Kidney (tissue), 14 donors: ENCODE measurements around the gene PPT1. TPM values are rescaled to one million over a fixed set of nuclear protein-coding genes. Genes with fewer than 3 reads are reported as not detected.

Source experiments
- DNase-seq, 5 donors: peaks; one replicate each; pipeline ENCODE4 v3.0.0-alpha.2; 2013 to 2020
- FAIRE-seq: peaks from 2 replicates; lab custom pipeline; 2012; peaks lifted over from hg19 to GRCh38; lab: Jason Lieb, UNC
- H3K27ac ChIP-seq, 2 donors: one replicate each; pipeline ENCODE4 v1.7.0; 2013; ENCODE audit warnings: low read depth in 2 of 2, low read length in 2 of 2, inconsistent platforms in 1 of 2
- H3K27me3 ChIP-seq: one replicate; pipeline ENCODE4 v1.7.1; 2013; ENCODE audit warnings: low read length, inconsistent platforms; ENCODE audit not compliant: control insufficient read depth, insufficient read depth
- H3K36me3 ChIP-seq, 3 donors: one replicate each; pipeline versions ENCODE4 v1.7.0 to v1.7.1; 2013; ENCODE audit warnings: low read length in 3 of 3, control low read depth in 1 of 3, inconsistent platforms in 1 of 3; ENCODE audit not compliant: insufficient read depth in 3 of 3, control insufficient read depth in 2 of 3
- H3K4me1 ChIP-seq, 3 donors: one replicate each; pipeline versions ENCODE4 v1.7.0 to v1.7.1; 2013; ENCODE audit warnings: low read length in 3 of 3, inconsistent platforms in 1 of 3, low read depth in 1 of 3; ENCODE audit not compliant: control insufficient read depth in 2 of 3, insufficient read depth in 2 of 3
- H3K4me3 ChIP-seq, 3 donors: one replicate each; pipeline versions ENCODE4 v1.7.0 to v1.8.1; 2013; ENCODE audit warnings: low read length in 3 of 3, control low read depth in 1 of 3, inconsistent platforms in 1 of 3
- H3K9ac ChIP-seq, 3 donors: one replicate each; pipeline versions ENCODE4 v1.7.0 to v1.7.1; 2013; ENCODE audit warnings: low read length in 3 of 3, control low read depth in 1 of 3, inconsistent platforms in 1 of 3
- H3K9me3 ChIP-seq, 3 donors: one replicate each; pipeline versions ENCODE4 v1.7.0 to v1.7.1; 2013; ENCODE audit warnings: low read length in 3 of 3, control low read depth in 1 of 3, inconsistent platforms in 1 of 3; ENCODE audit not compliant: control insufficient read depth in 2 of 3, insufficient read depth in 1 of 3
- CTCF ChIP-seq: IDR thresholded peaks from 3 replicates; pipeline ENCODE4 v1.5.1; 2012; ENCODE audit warnings: mild to moderate bottlenecking, moderate library complexity, borderline replicate concordance; ENCODE audit not compliant: insufficient read depth; ENCODE audit errors: extremely low read depth
- intact Hi-C: fragments of 100-400 bp; cut with DNase I; formaldehyde crosslinking; loops from one replicate; pipeline ENCODE4 v1.11.1; 2022
- polyA plus RNA-seq: library from polyadenylated mRNA; stranded (reverse); fragments of 350-450 nt; fragmentation: Illumina TruSeq; extraction: RNeasy Lipid Tissue Mini Kit (QIAGEN cat#74804); gene quantifications from one replicate; pipeline ENCODE4 v1.2.3, GENCODE V29; 2014; ENCODE audit warnings: low read depth, low replicate concordance; ENCODE audit not compliant: insufficient read depth
- total RNA-seq: library from RNA; stranded (reverse); fragmentation: NEBNext Ultra II Directional; extraction: Animal tissue kit (Norgen Biotek cat#: 25700); gene quantifications from one replicate; pipeline ENCODE4 v1.2.1, GENCODE V29; 2021
- donor health status: control.
- donor health status: control.
- donor health status: control.
- donor health status: control.
- donor health status: control.
- donor health status: DM: yes; HTN: yes; CAD: no.
- donor health status: Normal renal cell carcinoma (clear cell type).

Gene PPT1
- total and polyA plus RNA-seq, 2 donors from 2014 or later, result 95.5 to 110 TPM

DNA sequence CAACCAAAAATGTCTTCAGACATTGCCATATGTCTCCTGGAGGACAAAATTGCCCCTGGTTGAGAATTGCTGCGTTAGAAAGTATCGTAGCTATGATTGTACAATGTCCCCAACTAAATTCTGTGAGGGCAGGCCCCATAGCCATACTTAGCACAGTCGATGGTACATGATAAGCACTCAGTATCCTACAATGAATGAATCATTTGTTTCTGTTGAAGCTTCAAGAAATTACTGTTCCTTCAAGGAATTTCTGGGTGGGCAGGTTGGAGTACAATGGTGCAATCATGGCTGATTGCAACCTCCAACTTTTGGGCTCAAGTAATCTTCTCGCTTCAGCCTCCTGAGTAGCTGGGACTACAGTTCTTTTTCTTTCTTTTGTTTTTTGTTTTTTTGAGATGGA is 51.9 kb downstream of the PPT1 start:
- Histone ChIP-seq H3K4me1 (peaks cover 0 to 16% (median 16%) of the 10 kb centered on the region in 3 donors), H3K27me3 (no peaks in the 10 kb centered on the region), H3K27ac (no peak overlapping the region), H3K9me3 (no peaks in the 10 kb centered on the region), H3K4me3 (no peak overlapping the region), H3K9ac (no peak overlapping the region), H3K36me3 (peaks cover 0 to 5% (median 0%) of the 10 kb centered on the region in 3 donors)
- DNase-seq, result no peak
- intact Hi-C loops, result no loop called here
- no peak for FAIRE-seq
- TF ChIP-seq CTCF, result no peak

DNA sequence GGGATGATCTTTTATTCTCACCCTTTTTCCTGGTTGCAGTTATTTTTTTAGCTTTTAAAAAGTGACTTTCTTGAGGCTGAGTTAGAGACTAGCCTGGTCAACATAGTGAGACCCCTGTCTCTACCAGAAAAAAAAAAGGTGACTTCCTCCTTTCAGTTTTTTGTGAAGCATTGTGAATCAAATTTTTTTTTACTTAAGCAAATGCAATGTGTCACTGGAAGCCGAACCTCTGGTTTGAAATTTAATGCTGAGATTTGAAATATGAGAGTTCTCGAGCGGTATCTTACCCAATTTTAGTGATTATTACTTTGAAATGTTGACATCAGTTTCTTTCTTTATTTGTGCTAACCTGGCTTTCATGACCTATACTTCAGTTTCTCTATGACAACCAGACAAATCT is 52.9 kb downstream of the PPT1 start:
- Histone ChIP-seq H3K36me3 (no peaks in the 10 kb centered on the region), H3K27me3 (no peaks in the 10 kb centered on the region), H3K27ac (no peak overlapping the region), H3K9me3 (no peaks in the 10 kb centered on the region), H3K4me1 (peaks cover 2 to 19% (median 19%) of the 10 kb centered on the region in 3 donors), H3K4me3 (no peak overlapping the region), H3K9ac (no peak overlapping the region)
- FAIRE-seq (no peak), DNase-seq (no peak)
- TF ChIP-seq CTCF, result no peak
- intact Hi-C loops, result no loop called here

DNA sequence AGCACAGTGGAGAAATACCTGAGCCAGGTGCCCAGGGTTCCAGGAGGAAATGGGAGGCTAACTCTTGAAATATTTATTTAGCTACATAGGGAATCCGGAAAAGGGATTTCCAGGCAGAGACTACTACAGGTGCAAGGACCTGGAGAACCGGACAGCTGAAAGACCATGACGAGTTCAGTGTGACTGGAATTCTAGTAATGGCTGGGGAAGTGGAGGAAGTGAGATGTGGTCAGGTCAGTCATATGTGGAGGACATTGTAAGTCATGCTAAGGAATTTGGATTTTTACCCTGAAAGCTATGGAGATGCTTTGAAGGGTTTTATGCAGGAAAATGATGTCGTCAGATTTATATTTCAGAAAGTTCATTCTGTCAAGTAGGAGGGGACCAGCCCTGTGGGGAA is 54.7 kb downstream of the PPT1 start:
- H3K27me3 ChIP-seq, result no peaks in the 10 kb centered on the region
- no peaks in the 10 kb centered on the region for H3K9me3 ChIP-seq
- no peaks in the 10 kb centered on the region for H3K36me3 ChIP-seq
- no peak overlapping the region for H3K27ac ChIP-seq
- peak overlapping the region in 1 of 3 donors; percentile 17 for H3K9ac ChIP-seq
- DNase-seq (no peak), FAIRE-seq (no peak)
- no peak for TF ChIP-seq CTCF
- intact Hi-C loops, result no loop called here
- peak overlapping the region; percentile 6 to 46 (median 15) for H3K4me3 ChIP-seq
- H3K4me1 ChIP-seq, result peaks cover 3 to 22% (median 19%) of the 10 kb centered on the region in 3 donors

DNA sequence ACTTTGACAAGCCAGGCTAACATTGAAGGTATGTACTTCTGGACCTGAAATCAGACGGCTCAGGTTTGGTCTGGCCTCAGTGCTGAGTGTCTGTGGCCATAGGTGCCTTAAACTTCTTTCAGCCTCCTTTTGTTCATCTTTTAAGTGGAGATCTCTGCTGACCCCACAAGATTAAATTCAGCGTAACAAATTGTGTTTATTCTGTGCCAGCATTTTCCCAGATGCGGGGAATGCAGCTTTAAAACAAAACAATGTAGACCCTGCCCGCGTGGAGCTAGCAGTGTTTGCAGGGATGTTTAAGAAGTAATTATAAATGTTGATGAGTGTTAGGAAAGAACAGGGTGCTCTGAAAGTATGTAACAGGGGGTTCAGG is 55.6 kb downstream of the PPT1 start:
- FAIRE-seq, result no peak
- H3K36me3 ChIP-seq, result no peaks in the 10 kb centered on the region
- peaks cover 3 to 22% (median 16%) of the 10 kb centered on the region in 3 donors for H3K4me1 ChIP-seq
- H3K4me3 ChIP-seq, result peak overlapping the region; percentile 97 to 100 (median 98)
- H3K9ac ChIP-seq, result peak overlapping the region; percentile 74 to 96 (median 93)
- H3K27ac ChIP-seq, result peak overlapping the region in 1 of 2 donors; percentile 49
- H3K9me3 ChIP-seq, result no peaks in the 10 kb centered on the region
- no peaks in the 10 kb centered on the region for H3K27me3 ChIP-seq
- no peak for TF ChIP-seq CTCF
- intact Hi-C loops, result no loop called here
- DNase-seq, result no peak
